Upper lobe of left lung (tissue), 4 donors: ENCODE results near the gene DUSP19.

Experiments used
- CTCF ChIP-seq, 6 experiments: fragments of 450-650 bp in 4 of 6; fragments of 200-600 bp in 2 of 6; sonication (generic) in 2 of 6; IDR thresholded peaks; one replicate each; pipeline ENCODE4 v1.5.1; 2016 to 2019; ENCODE audit warnings: antibody characterized with exemption in 6 of 6
- POLR2A ChIP-seq, 4 donors: fragments of 450-650 bp; IDR thresholded peaks; one replicate each; pipeline ENCODE4 v1.5.1; 2016 to 2017; ENCODE audit warnings: antibody characterized with exemption in 4 of 4, mild to moderate bottlenecking in 2 of 4
- POLR2AphosphoS5 ChIP-seq, 2 donors: sonication (generic); formaldehyde crosslinking; IDR thresholded peaks; one replicate each; pipeline ENCODE4 v1.5.1; 2017; ENCODE audit warnings: antibody characterized with exemption in 2 of 2

GRCh38 chr2:183034806-183035205 is 43.7 kb upstream of the DUSP19 start:
- no peak for TF ChIP-seq POLR2A (IDR thresholded peaks at IDR 0.05)
- TF ChIP-seq CTCF (IDR thresholded peaks at IDR 0.05) = no peak
- TF ChIP-seq POLR2AphosphoS5 (IDR thresholded peaks at IDR 0.05) = no peak
